HTERT RPE-1 (cell line): ENCODE data around the gene MYH1.
"Not testable (repeated sequence)": the region's sequence is repeated elsewhere in the genome, so short reads cannot be mapped to it uniquely, and the experiment has no call there.

Source experiments
- in situ Hi-C: fragments of 300-500 bp; cut with MboI; formaldehyde crosslinking; loops from 4 replicates; pipeline ENCODE4 v1.14.3; 2020; ENCODE audit warnings: low sequenced_read_pairs

Gene MYH1

DNA sequence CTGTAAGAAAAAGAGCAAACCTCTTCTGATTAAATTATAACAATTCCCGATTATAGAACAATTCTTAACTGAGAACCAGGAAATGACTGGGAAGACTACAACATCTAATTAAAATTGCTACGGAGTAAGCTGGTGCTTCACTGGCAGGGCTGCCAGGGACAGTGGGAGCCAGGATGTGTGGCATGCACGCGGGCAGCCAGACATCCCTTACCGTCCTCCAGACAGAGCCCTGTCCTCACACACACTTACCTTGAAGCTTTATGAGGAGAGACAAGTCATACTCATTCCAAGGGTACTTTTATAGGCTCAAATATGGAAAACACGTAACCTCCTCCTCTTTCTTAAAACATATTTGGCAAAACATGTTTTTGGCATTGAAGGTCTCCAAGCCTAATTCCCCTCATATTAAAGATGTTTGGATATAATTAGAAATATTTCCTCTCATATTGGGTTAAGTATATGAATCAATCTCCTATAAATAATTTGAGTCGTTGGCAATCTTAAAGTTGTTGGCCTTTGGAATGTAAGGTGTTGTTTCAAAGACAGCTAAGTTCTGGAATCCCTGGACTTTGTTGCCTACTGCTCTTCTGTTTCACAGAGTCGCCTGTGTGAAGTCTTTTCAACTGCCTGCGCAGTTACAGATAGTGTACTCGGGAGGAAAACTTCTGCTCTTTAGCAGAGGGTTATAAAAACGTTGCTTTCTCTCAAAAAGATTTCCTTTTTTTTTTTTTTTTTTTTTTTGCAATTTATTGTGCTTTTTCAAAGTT is at the start of gene MYH1:
TSS of gene MYH1 (minus strand) at position 272 of the 767 bp plus-strand sequence. CDS start 1,900 bp downstream, outside the sequence.
- in situ Hi-C loops, result no loop called here

DNA sequence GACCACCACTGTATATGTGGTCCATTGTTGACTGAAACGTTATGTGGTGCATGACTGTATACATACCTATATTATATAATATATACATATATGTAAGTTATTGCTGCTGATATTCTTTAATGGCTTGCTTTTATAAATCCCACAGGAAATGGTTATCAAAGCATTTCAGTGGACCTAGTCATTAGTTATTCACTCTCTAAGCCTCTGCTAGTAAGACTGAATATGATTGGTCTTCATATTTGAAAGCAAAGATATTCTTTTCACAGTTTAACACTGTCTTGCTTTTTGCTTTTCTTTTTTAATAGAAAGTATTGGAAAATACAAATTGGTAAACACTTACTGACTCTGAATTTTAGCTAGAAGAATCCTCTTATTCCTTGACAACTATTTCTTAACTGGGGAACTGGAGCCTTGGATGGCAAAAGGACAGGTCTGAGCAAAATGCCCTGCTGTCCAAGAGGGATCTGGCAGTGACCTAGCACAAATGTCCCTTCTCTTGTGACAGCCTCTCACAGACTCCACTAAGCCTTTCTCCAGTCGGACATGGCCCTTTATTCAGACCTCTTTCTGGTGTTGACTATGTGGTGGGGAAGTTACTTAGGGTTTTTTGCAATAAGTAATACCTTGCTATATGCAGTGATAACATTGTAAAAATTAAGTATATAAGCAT is 45.8 kb upstream of the MYH1 start:
- in situ Hi-C loops, result no loop called here

DNA sequence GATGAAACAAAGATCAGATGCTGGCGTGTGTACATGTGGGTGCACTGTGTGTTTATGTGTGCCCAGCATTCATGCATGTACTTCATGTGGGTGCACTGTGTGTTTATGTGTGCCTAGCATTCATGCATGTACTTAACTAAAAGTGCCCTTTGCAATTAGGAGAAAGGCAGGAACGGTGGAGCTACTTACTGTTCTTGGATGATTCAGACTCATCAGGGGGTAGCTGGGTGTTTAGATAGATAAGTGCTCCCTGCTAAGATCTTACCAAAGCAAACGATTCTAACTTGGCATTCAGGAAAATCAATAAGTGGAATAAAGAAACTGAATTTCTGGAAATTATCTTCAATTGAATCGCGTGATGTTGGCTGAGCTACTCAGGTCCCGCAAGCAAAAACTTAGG is 39.7 kb upstream of the MYH1 start:
- in situ Hi-C loops, result no loop called here

- in situ Hi-C loops, result no loop called here
Measured at GRCh38 chr17:10557422-10557821, 39.1 kb upstream of the MYH1 start.

DNA sequence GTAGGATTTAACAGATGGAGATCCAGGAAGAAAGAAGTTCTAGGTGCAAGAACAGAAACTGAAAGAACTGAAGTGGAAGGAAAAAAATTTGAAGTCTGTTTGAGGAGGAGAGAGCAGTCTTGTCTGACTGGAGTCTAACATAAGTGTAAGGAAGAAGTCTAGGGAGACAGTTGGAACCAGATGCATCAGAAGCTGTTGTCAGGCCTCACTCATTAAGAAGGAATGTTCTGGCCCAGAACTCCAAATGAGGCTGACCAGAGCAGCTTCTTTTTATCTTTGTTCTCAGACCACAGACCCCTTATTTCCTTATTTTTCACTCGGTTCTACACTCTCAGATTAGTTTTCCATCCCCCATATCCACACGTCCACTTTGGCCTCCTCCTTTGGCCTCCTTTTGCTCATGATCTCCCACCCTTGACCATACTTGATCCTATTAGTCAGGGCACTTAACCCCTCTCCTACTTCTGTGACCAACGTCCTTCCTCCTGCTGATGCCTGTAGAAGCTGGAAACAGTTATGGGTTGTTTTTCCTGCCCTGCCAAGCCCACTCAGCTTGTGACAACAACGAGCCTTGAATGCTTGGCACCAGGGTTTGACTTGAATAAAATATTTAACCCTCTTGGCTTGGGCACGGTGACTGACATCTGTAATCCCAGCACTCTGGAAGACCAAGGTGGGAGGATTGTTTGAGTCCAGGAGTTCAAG is 38.1 kb upstream of the MYH1 start:
- in situ Hi-C loops, result no loop called here

GRCh38 chr17:10550014-10550413 is 31.7 kb upstream of the MYH1 start:
- in situ Hi-C loops, result no loop called here

DNA sequence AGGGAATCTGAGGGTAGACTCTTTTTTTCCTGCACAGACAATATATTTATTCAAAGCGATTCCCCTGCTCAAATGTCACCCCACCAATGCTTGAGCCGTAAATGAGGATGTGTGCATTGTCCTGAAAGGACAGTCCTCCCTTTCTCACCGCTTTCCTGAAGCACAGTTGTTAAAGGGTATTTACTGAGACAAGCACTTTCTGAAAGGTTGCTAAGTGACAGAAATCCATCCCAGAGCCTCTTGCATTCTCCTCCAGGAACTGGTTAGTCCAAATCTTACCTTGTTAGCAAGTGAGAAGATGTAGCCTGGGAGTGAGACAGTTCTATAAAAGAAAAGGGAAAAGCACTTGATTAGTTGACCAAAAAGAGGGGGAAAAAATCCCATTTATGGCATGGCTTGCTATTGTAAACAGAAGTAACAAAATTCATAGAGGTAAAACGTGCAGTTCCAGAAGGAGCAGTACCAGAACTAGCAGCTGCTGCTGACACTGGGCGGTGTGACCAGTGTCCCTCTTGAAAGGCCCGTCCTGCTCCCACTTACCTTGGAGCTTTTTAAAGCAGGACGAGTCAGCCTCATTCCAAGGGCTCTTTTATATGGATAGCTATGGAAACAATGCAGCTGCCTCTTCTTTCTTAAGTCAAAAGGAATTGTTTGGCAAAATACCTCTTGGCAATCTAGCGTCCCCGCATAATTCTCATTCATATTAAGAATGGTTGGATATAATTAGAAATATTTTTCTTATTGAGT is 30.9 kb upstream of the MYH1 start, which contains the start of gene MYH2:
TSS of gene MYH2 (minus strand) at position 563 of the 747 bp plus-strand sequence. CDS start 1,738 bp downstream, outside the sequence.
- in situ Hi-C loops, result no loop called here

DNA sequence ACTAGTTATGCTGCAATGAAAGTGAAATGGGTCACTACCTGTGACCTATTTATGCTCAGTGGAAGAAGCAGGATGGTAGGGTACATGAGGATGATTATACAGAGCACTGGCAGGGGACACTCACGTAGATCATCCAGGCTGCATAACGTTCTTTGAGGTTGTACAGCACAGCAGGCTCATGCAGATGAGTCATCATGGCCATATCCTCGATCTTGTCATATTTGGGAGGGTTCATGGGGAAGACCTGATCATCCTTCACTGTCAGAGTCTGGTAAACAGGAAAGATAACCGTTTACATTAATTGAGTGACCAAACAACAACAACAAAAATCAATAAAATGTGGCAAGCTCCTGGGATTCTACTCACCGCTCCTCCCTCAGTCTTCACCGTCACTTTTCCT is 29.0 kb upstream of the MYH1 start:
- in situ Hi-C loops, result no loop called here

- in situ Hi-C loops, result not testable (repeated sequence)
Measured at GRCh38 chr17:10543486-10543885, 25.1 kb upstream of the MYH1 start.

- in situ Hi-C loops, result not testable (repeated sequence)
Measured at GRCh38 chr17:10541179-10541578, 22.8 kb upstream of the MYH1 start.

- in situ Hi-C loops, result no loop called here
Measured at GRCh38 chr17:10532026-10532425, 13.7 kb upstream of the MYH1 start.

GRCh38 chr17:10527419-10527818 is 9.1 kb upstream of the MYH1 start:
- in situ Hi-C loops, result no loop called here

GRCh38 chr17:10526517-10526916 is 8.2 kb upstream of the MYH1 start:
- in situ Hi-C loops, result no loop called here

- in situ Hi-C loops, result no loop called here
Measured at GRCh38 chr17:10523064-10523463, 4.7 kb upstream of the MYH1 start.

DNA sequence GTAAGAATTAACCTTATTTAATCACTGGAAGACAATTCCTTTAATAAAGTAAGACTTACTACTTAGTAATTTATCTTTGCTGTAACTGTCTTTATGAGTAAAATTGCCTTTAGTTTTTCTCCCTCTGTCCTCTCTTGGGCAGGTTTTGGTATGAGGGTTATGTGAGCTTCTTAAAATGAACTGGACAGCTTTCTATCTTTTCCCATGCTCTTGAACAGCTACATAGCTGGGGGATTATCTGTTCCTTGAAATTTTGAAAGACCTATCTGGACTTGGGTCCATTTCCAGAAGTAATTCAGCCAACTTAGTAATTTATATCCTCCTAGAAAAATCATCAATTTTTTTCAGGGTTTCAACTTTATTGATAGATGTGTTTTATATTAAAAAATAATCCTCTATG is 3.6 kb upstream of the MYH1 start:
- in situ Hi-C loops, result no loop called here

- in situ Hi-C loops, result no loop called here
Measured at GRCh38 chr17:10516638-10517037, 1.7 kb downstream of the MYH1 start.

GRCh38 chr17:10516065-10516464 is 2.3 kb downstream of the MYH1 start:
- in situ Hi-C loops, result no loop called here

DNA sequence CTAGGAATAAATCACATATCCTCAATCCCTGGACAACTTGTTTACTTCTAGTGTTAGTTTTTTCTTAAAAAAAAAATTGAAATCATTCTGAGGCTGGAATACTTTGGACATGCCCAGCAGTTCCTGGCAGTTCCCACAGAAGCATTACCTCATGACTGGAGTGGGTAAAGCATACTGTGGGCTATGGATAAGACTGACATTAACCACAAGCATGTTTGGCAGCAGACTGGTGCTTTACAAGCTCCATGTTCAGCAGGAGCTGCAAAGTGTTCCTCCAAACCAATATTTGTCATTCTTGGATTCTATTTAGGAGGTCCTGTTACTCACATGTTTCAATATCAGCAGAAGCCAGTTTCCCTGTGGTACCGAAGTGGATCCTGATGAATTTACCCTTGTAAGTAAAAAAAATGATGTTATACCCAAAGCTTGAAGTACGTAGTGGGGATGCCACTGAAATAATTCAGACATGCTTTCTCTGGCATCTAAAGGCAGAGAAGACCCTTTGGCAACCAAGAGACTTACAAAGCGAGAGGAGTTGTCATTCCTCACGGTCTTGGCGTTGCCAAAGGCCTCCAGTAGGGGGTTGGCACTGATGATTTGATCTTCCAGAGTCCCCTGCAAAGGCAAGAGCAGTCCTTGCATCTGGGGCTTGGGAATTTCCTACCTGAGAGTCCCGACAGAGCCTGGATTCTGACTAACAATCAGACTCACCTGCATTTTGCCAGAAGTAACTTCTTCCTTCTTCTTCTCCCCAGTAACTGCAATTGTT is 4.9 kb downstream of the MYH1 start:
- in situ Hi-C loops, result no loop called here

GRCh38 chr17:10512856-10513255 is 5.5 kb downstream of the MYH1 start:
- in situ Hi-C loops, result no loop called here

GRCh38 chr17:10499950-10500349 is 18.4 kb downstream of the MYH1 start:
- in situ Hi-C loops, result no loop called here
